ENCODE results near the gene TSC2.
"Not testable (repeated sequence)": the region's sequence is repeated elsewhere in the genome, so short reads cannot be mapped to it uniquely, and the experiment has no call there.

DNA sequence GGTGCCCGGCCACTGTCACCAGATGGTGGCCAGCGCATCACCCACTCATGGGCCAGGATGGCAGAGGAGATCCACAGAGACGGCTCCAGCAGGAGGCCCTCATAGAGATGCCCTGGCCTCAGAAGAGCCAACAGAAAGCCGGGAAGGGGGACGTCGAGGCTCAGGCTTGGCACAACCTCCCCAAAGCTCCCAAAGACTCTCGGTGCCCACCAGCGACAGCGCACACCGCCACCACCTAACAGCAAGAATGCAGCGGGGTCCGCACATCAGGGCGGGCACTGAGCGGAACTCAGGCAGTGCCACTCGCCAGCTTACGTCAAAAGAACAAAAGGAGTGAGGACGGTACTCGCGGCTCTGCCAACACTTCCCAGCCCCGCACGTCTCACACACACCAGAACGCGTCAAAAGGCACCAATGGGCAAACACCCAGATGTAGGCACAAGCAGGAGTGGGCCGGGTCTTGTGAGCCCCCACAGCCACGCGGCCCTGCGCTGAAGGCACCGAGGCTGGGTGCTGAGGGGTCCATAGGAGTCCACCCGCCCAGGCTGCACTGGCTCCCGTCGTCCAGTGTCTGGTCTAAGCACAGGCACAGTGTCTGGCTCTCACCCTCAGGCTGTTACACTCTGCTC is 79.3 kb downstream of the TSC2 start:
- TF ChIP-seq EZH2 (IDR thresholded peaks at IDR 0.05; ENCODE audit: borderline replicate concordance, low read depth, low read length, severe bottlenecking); CTCF (IDR thresholded peaks at IDR 0.05; ENCODE audit: extremely low read depth in 1 of 2, insufficient read depth in 1 of 2, low read depth in 1 of 2, low read length in 2 of 2): not testable (repeated sequence)

Measured in endothelial cell of umbilical vein (primary cell).